Measurements from ENCODE around the gene CACNA2D4.

Gene CACNA2D4

DNA sequence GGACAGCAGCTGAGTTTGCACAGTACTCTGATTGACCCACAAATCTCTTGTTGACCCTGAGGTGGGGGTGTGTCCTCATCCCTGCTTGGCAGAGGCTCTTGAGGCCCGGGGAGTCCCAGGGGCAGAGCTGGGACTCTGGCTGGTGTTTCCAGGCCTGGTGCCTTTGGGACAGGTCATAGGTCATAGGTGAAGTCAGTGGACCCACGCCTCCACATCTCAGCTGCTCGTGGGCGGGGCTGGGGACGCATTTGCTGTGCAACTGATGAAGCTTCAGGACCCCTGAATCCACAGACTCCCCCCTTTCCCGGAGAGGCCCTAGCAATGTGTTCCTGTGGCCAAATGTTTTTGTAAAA is 408 bp upstream of the CACNA2D4 start:
- TF ChIP-seq POLR2A (IDR thresholded peaks at IDR 0.05; ENCODE audit: low read depth, low read length): no peak
- DNase-seq (ENCODE audit: insufficient read length, low spot score): no peak
- FAIRE-seq: no peak

DNA sequence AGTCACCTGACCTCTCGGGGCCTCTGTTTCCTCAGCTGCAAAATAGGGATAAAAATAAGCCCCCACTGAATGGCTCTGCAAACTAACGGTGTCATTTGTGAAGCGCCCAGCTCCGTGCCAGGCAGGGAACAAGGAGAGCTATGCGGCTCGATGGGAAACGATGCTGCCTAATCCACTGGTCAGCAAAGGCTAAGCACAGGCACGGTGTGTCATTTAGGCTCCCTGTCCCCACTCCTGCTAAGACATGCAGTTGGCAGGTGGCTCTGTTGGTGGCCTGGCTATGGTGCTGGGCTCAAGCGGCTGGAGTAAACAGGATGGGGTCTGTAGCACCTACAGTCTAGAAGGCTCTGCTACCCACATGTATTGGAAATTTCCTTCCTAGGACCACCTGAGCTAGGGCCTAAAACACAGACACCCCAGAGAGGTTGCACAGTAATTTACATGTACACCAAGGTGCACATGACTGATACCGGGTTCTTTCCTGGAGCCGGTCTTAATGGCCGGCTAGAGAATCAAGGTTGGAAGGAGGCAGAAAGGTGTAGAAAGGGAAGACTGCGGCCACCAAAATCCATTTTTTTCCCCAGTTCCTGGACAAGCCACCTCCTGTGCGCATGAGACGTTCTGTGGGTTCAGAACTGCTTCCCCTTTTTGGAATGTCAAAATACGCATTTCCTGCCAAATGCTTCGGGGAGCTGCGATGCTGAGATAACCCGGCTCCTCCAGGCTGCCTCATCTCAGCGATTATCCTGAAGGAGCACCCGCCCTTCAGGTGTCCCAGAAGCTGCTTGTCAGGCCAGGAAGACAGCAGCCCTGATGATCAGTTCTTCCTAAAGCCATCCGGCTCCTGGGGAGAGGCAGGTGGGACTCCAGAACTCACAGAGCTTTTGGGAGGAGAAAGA is 1.0 kb downstream of the CACNA2D4 start:
- FAIRE-seq (no peak), DNase-seq (ENCODE audit: insufficient read length, low spot score) (no peak)
- TF ChIP-seq POLR2A (IDR thresholded peaks at IDR 0.05; ENCODE audit: low read depth, low read length): no peak

DNA sequence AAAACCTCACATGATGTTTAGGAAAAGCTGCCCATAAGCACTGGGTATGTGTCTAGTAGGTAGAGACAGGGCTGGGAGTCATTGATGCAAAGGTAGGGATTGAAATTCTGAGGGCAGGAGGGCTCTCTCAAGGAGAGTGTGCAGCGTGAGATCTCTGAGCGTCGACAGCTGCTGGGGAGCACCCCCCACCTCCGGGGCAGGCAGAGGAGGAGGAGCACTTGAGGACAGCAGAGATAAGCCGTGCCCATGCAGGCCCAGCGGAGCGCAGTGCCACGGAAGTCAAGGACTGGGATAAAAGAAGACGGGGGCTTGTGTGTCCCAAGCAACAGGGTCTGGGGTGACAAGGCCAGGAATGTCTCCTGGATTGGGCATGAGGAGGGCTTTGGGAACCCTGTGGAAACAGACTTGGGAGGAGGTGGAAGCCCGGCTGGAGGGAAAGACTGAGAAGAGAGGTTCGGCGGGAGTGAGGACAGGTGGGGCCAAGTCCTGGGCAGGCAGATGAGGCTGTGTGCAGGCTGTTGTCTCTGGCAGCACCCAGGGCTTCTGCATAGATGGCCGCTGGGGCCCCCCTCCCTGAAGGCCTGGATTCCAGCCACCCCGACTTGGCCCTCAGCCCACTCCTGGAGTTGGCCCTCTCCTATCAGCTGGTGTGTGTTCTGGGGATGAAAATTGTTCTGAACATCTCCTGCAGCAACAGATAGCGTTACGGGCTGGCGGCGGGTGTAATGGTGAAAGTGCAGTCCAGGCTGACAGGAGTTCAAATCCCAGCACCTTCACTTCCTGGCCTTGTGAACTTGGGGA is 1.9 kb downstream of the CACNA2D4 start:
- no peak for DNase-seq (ENCODE audit: insufficient read length, low spot score)
- TF ChIP-seq POLR2A (IDR thresholded peaks at IDR 0.05; ENCODE audit: low read depth, low read length): no peak
- no peak for FAIRE-seq

DNA sequence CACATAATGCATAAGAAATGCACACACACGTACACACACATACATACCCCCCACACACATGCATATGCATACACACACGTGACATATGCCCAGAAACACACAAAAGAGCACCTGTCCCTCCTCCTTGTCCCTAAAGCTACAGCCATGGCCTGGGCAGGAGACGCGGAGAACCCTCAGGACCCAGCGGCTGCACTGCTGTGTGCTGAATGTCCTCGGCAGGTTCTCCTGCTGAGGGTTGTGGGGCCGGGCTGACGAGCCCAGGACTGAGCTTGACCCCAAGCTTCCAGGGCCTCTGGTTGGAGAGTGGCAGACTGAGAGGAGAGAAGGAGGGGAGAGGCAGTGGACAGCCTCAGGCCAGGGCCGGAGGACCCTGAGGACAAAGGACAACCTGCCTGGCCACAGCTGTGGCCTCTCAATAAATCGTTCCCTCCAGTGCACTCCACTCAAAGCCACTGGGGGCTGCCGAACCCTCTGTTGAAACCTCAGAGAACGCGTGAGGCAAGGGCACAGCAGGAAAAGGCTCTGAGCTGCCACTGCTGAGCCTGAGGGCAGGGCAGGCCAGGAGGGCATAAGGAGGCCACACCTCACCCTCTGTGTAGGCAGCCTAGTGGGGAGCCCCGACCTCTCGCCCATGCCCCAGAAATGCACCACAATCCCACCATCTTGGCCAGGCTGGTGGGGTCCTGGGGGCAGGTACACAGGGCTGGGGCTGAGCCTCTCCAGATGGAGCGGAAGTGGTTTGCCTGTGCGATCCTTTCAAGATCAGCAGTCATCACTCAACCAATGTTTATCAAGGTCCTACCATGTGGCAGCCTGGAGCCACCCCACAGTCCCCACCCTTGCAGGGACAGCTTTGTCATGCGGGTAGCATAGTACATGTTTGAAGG is 3.1 kb downstream of the CACNA2D4 start:
- no peak for TF ChIP-seq POLR2A (IDR thresholded peaks at IDR 0.05; ENCODE audit: low read depth, low read length)
- FAIRE-seq (no peak), DNase-seq (ENCODE audit: insufficient read length, low spot score) (no peak)

DNA sequence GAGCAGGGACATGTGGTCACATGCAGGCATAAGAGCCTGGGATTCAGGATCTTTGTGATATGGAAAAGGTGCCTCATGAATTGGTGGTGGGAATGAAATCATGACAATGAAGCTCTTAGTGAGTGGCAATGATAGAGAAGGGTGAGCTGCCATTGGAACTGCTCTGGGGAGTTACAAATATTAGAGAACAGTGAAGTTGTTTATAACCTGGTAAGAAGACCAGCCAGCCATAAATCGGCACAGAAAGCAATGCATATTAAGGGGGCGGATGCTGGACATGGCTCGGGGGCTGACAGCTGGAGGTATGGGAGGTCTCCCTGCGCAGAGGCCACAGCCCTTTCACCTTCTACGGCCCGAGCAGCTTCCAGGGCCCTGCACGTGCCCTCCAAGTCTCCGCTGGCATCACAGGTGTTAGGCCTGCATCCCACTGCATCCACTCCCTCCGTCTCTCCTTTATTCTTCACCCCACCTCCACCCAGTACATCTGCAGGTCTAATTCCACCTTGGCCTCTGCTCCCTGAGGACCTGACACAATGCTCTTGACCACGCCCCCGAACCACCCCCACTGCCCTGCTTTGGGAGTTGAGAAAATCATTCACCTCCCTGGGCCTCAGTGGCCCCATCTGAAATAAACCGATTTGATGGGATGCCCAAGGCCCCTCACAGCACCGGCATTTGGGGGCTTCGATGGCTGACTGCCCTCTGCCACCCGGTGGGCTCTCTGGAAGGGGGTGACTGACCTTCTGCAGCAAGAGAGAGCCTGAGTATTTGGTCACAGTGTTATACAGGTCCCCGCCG is 4.1 kb downstream of the CACNA2D4 start:
- no peak for TF ChIP-seq POLR2A (IDR thresholded peaks at IDR 0.05; ENCODE audit: low read depth, low read length)
- no peak for DNase-seq (ENCODE audit: insufficient read length, low spot score)
- FAIRE-seq: no peak

DNA sequence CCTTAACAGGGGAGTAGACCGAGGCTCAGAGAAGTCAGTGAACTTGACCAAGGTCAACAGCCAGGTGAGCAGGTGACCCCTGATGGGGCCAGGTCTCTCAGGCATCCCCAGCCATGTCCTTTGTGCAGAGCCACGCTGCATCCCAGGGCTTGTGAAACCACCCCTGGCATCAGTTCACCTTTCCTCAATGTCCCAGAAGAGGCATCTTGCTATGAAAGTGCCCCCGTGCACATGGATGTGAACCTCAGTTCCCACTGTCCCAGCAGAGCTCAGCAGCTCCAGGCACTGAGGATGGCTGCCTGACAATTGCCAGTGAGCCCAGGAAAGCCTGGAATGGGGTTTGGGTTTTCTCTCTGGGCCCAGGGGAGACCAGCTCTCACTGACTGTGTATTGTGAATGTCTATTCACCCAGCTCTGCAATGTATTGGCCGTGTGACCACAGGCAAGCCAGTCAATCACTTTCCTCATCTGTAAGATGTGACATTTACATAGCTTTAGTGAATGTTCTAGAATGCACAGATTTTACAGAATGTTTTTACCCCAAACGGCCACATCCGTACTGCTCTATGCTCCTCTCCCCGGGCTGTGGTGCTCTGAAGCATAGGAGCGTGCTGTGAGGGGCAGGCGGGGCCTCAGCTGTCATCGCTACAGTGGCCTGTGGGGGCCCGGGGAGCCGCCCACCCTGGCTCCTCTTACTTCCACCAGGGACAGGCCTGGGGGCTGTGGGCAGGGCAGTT is 4.9 kb downstream of the CACNA2D4 start:
- no peak for FAIRE-seq
- TF ChIP-seq POLR2A (IDR thresholded peaks at IDR 0.05; ENCODE audit: low read depth, low read length): no peak
- no peak for DNase-seq (ENCODE audit: insufficient read length, low spot score)

DNA sequence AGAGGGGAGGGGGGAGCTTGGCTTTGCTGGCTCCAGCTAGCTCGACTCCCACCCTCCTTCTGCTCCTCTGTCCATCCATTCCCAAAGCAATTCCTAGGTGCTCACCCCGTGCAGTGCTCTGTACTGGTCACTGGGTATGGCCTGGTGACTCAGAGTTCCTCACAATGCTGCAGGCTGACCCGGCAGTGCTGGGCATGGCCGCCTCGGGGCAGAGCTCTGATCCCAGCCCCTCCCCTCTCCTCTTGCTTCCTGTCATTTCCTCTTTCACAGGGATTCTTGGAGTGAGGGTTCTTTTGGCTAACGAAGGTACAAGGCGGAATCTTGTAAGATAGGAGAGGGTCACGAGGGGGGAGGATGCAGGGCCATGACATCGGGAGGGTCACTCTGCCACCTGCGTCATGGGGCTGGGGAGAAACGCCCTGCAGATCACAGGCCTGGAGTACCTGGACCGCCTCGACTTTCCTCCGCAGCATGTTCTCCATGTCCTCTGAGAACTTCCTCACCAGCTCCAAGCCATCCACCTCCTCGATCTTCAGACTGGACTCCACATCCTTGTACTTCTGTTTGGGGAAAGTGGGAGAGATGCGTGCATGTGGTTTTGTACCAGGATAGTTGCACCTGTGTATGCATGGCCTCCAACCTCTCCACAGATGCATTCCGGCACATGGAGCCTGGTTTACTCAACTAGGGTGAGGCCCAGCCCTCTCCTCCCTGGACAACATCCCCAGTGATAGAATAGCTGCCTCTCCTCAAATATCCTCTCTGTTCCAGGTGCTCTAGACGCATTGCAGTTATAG is 5.7 kb downstream of the CACNA2D4 start:
- DNase-seq (ENCODE audit: insufficient read length, low spot score): peak; percentile 98
- no peak for TF ChIP-seq POLR2A (IDR thresholded peaks at IDR 0.05; ENCODE audit: low read depth, low read length)
- FAIRE-seq: peak; percentile 72

DNA sequence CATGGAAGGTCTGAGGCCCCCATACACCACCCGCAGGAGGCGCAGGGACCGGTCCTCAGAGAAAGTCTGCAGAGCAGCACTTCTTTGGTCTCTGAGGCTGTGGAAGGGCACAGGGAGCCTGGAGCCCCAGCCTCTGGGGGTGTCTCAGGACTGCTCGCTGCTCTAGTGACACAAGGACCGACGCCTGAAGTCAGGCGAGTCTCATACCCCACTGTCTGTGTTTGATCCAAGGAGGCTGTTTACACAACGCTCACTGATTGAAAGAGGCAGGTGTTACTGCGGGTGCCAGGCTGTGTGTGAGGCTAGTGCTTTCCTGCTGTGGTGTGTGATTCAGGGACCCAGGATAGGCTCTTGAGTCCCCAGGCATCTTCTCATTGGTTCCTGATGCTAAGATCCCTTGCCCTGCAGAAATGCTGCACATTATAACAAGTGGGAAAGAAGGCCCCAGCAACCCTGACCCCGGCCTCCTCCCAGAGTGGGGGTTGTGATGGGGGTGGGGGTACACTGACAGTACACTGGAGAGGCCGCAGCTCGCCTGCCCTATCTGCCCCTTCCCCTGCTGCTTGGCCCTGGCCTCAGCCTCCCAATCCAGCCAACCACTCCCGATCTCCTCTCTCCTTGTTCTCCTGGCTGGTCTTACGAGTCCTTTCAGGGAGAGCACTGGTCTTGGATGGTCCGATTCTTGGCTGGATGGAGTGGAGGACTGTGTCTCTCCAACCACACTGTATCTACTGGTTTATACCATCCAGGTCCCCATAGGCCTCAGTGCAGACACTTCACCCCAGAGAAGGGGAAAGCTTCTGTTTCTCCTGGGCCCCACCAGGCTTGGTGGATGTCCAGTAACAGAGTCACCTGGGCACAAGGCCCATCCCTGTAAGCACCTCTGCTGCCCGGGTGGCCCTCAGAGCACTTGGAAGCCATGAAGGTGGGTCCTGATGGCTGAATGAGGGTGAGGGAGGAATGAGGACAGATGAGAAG is 6.6 kb downstream of the CACNA2D4 start:
- TF ChIP-seq POLR2A (IDR thresholded peaks at IDR 0.05; ENCODE audit: low read depth, low read length): no peak
- FAIRE-seq (no peak), DNase-seq (ENCODE audit: insufficient read length, low spot score) (no peak)

DNA sequence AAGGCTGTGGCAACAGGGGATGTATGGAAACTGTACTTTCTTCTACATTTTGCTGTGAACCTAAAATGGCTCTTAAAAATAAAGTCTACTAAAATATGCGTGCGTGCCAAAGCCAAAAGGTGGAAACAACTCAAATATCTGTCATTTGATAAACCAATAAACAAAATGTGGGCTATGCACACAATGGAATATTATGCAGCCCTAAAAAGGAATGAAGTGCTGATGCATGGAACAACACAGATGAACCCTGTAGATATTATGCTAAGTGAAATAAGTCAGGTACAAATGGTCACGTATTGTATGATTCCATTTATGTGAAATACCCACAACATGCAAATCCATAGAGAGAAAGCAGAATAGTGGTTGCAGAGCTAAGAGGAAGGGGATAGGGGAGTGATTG is 8.0 kb downstream of the CACNA2D4 start:
- DNase-seq (ENCODE audit: insufficient read length, low spot score) (no peak), FAIRE-seq (no peak)
- TF ChIP-seq POLR2A (IDR thresholded peaks at IDR 0.05; ENCODE audit: low read depth, low read length): no peak

DNA sequence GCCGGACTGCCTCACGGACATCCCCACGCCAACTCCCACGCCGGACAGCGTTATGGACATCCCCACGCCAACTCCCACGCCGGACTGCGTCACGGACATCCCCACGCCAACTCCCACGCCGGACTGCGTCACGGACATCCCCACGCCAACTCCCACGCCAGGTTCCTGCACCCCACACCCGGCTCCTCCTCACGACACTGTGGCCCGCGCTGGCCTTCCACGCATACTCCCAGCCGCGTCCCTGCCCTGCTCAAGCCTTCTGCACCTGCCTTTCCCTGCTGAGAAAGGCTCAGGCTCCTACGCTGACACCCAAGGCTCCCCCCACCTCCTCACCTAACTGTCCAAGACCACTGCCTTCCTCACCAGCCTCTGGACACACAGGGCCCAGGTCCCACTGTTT is 9.7 kb downstream of the CACNA2D4 start:
- FAIRE-seq: no peak
- TF ChIP-seq POLR2A (IDR thresholded peaks at IDR 0.05; ENCODE audit: low read depth, low read length): no peak

More for the DNA sequence above, 9.7 kb downstream of the CACNA2D4 start:
- DNase-seq (ENCODE audit: insufficient read length, low spot score): no peak

Data from H54 (cell line).